K562 (cell line): ENCODE data around the gene TMEM92. TPM values are rescaled to one million over a fixed set of nuclear protein-coding genes. Genes with fewer than 3 reads are reported as not detected.

Experiments
- ATAC-seq: fragments of 200-7000 bp; cut with Tn5 transposase; 3 replicates; pipeline ENCODE4 v1.9.1; 2020; ENCODE audit warnings: moderate library complexity
- BruUV-seq: library from RNA; stranded (reverse); fragments of 400-500 nt; replicated peaks from 2 replicates; lab custom pipeline; 2021; lab: Mats Ljungman, UMichigan
- CTCF ChIA-PET: fragments of 300-600 bp; formaldehyde crosslinking; extraction: SDS; loops from one replicate; lab custom pipeline; 2021; ENCODE audit warnings: low intra/inter-chr PET ratio; lab: Yijun Ruan, JAX
- POLR2A ChIA-PET: fragments of 300-600, 350-650 bp; sonication (Branson Sonifier 250); formaldehyde crosslinking; extraction: SDS; loops from one replicate; lab custom pipeline; 2021; ENCODE audit warnings: antibody characterized with exemption, inconsistent platforms; lab: Yijun Ruan, JAX
- DNase-seq, 4 experiments: peaks; one replicate each; pipeline versions ENCODE4 v3.0.0 to v3.0.0-alpha.2; 2011 to 2018; ENCODE audit warnings: low spot score in 3 of 4, mixed read lengths in 3 of 4; ENCODE audit errors: extremely low read depth in 1 of 4
- FAIRE-seq: peaks from 2 replicates; lab custom pipeline; 2011; peaks lifted over from hg19 to GRCh38; lab: Jason Lieb, UNC
- H2AFZ ChIP-seq: 2 replicates; pipeline ENCODE4 v1.6.0; 2011; ENCODE audit warnings: low read depth, low read length, control low read depth, inconsistent platforms
- H3K27ac ChIP-seq: fragments of 200-600 bp; 3 replicates; pipeline ENCODE4 v1.8.0; 2011; ENCODE audit warnings: low read depth, mild to moderate bottlenecking, control low read depth, inconsistent platforms, low read length, moderate library complexity, mixed read lengths; ENCODE audit errors: extremely low read depth
- H3K27me3 ChIP-seq, 2 experiments: fragments of 300-600 bp in 1 of 2; 2 replicates in 1 of 2; 3 replicates in 1 of 2; pipeline versions ENCODE4 v1.6.0 to v1.8.0; 2011; ENCODE audit warnings: inconsistent platforms in 2 of 2, low read length in 2 of 2, mild to moderate bottlenecking in 1 of 2, mixed read lengths in 1 of 2, moderate library complexity in 1 of 2; ENCODE audit not compliant: control insufficient read depth in 2 of 2, insufficient read depth in 2 of 2
- H3K36me3 ChIP-seq: fragments of 300-600 bp; 3 replicates; pipeline ENCODE4 v1.8.0; 2011; ENCODE audit warnings: mild to moderate bottlenecking, low read length, inconsistent platforms; ENCODE audit not compliant: control insufficient read depth, insufficient read depth
- H3K4me1 ChIP-seq, 2 experiments: fragments of 200-600 bp in 1 of 2; replicated peaks in 1 of 2; 2 replicates in 1 of 2; 3 replicates in 1 of 2; pipeline versions ENCODE4 v1.5.1 to v1.8.0; 2011; ENCODE audit warnings: inconsistent platforms in 2 of 2, low read length in 2 of 2, mild to moderate bottlenecking in 1 of 2, mixed read lengths in 1 of 2, moderate library complexity in 1 of 2; ENCODE audit not compliant: control insufficient read depth in 2 of 2, insufficient read depth in 2 of 2
- H3K4me2 ChIP-seq: 2 replicates; pipeline ENCODE4 v1.6.1; 2011; ENCODE audit warnings: low read length, control low read depth, inconsistent platforms, mixed read lengths; ENCODE audit not compliant: insufficient read depth
- H3K4me3 ChIP-seq: fragments of 200-600 bp; sonication (generic), shearing (Covaris generic); 2 replicates; pipeline ENCODE4 v1.5.1; 2016; ENCODE audit warnings: control low read depth, inconsistent platforms
- H3K79me2 ChIP-seq: fragments of 200-600 bp; 3 replicates; pipeline ENCODE4 v1.8.0; 2011; ENCODE audit warnings: low read length, inconsistent platforms; ENCODE audit not compliant: control insufficient read depth, insufficient read depth
- H3K9ac ChIP-seq, 2 experiments: 2 replicates each; pipeline versions ENCODE4 v1.6.0 to v1.6.1; 2011; ENCODE audit warnings: low read depth in 2 of 2, low read length in 2 of 2, control low read depth in 1 of 2, inconsistent platforms in 1 of 2, mild to moderate bottlenecking in 1 of 2, mixed read lengths in 1 of 2; ENCODE audit not compliant: insufficient read depth in 1 of 2
- H3K9me1 ChIP-seq: one replicate; pipeline ENCODE4 v1.6.0; 2011; ENCODE audit warnings: inconsistent platforms, mild to moderate bottlenecking, low read length, moderate library complexity; ENCODE audit not compliant: control insufficient read depth, insufficient read depth
- H3K9me3 ChIP-seq: replicated peaks from 2 replicates; pipeline ENCODE4 v1.5.1; 2011; ENCODE audit warnings: low read depth, low read length, inconsistent platforms; ENCODE audit not compliant: control insufficient read depth, insufficient read depth
- H4K20me1 ChIP-seq: replicated peaks from 2 replicates; pipeline ENCODE4 v1.6.1; 2011; ENCODE audit warnings: low read length, inconsistent platforms, mixed read lengths; ENCODE audit not compliant: control insufficient read depth, insufficient read depth
- BRD4 ChIP-seq: fragments of 200-600 bp; sonication (generic); IDR thresholded peaks from 2 replicates; pipeline ENCODE4 v1.6.1; 2017; ENCODE audit warnings: inconsistent platforms
- GTF2A2 ChIP-seq: IDR thresholded peaks from 2 replicates; pipeline ENCODE4 v1.6.1; 2016; ENCODE audit warnings: mild to moderate bottlenecking, missing genetic modification characterization, missing compliant biosample characterization
- HNRNPUL1 ChIP-seq: fragments of 200-400 bp; formaldehyde crosslinking; IDR thresholded peaks from 2 replicates; pipeline ENCODE4 v1.6.1; 2017; ENCODE audit warnings: low read length
- LARP7 ChIP-seq: fragments of 450-650 bp; IDR thresholded peaks from 2 replicates; pipeline ENCODE4 v1.6.1; 2016
- MAZ ChIP-seq, 2 experiments: fragments of 450-650 bp in 1 of 2; sonication (generic) in 1 of 2; formaldehyde crosslinking; IDR thresholded peaks in 1 of 2; conservative IDR thresholded peaks in 1 of 2; 2 replicates each; pipeline versions ENCODE4 v1.4.0 to v1.5.0; 2020; ENCODE audit warnings: mild to moderate bottlenecking in 1 of 2, missing genetic modification reagents in 1 of 2
- NFIC ChIP-seq: fragments of 450-650 bp; IDR thresholded peaks from 2 replicates; pipeline ENCODE4 v1.6.1; 2017; ENCODE audit warnings: mild to moderate bottlenecking, inconsistent platforms
- RBBP5 ChIP-seq: fragments of 200-600 bp; sonication (generic); IDR thresholded peaks from 2 replicates; pipeline ENCODE4 v1.6.1; 2012; ENCODE audit warnings: borderline replicate concordance, mild to moderate bottlenecking, low read length, control low read depth, inconsistent platforms; ENCODE audit not compliant: insufficient read depth, poor library complexity, severe bottlenecking
- WHSC1 ChIP-seq: IDR thresholded peaks from one replicate; pipeline ENCODE4 v1.6.1; 2012; ENCODE audit warnings: low read length, control low read depth, inconsistent platforms
- ZC3H8 ChIP-seq: fragments of 450-650 bp; IDR thresholded peaks from 2 replicates; pipeline ENCODE4 v1.6.1; 2017
- ZNF146 ChIP-seq: IDR thresholded peaks from one replicate; pipeline ENCODE4 v1.6.1; 2018; ENCODE audit warnings: missing compliant biosample characterization; ENCODE audit not compliant: unreplicated experiment
- WGBS: fragments of 100-300 bp; shearing (Covaris generic); methylation state at CpG from one replicate; pipeline ENCODE4 v1.1.6; 2016; ENCODE audit warnings: low coverage, mixed read lengths; ENCODE audit not compliant: insufficient coverage; ENCODE audit errors: missing lambda C conversion rate; 5-methylcytosine and 5-hydroxymethylcytosine counted together
- in situ Hi-C: fragments of 300-500 bp; cut with MboI; formaldehyde crosslinking; loops from 4 replicates; pipeline ENCODE4 v1.15.0; 2018; ENCODE audit warnings: inconsistent platforms, mixed read lengths
- intact Hi-C: fragments of 100-400 bp; cut with micrococcal nuclease; formaldehyde crosslinking; loops from 2 replicates; pipeline ENCODE4 v1.14.2; 2022
- polyA plus RNA-seq, 8 experiments: library from polyadenylated mRNA; depleted of rRNA in 4 of 8; stranded (reverse) in 5 of 8; unstranded in 3 of 8; fragments of >200 nt; fragmentation: Nextera tagmentation in 2 of 8; fragmentation: Illumina TruSeq in 1 of 8; extraction: Ambion mirVana in 2 of 8; extraction: Trizol in 1 of 8; gene quantifications; 2 replicates each; pipeline versions ENCODE4 v1.2.1 to v1.2.3, GENCODE V29; 2011 to 2014; ENCODE audit warnings: inconsistent platforms in 1 of 8, missing spikeins in 1 of 8
- total RNA-seq, 7 experiments: library from RNA; depleted of rRNA in 6 of 7; stranded (reverse); fragments of >200 nt in 6 of 7; fragmentation: Illumina TruSeq in 2 of 7; extraction: Trizol in 2 of 7; gene quantifications; 2 replicates each; pipeline versions ENCODE4 v1.2.1 to v1.2.3, GENCODE V29; 2011 to 2021; ENCODE audit warnings: low replicate concordance in 1 of 7
- TF ChIP-seq, protein P1 (sequence below), 2 experiments: IDR thresholded peaks; 2 replicates each; pipeline ENCODE4 v1.6.1; 2011; ENCODE audit warnings: borderline replicate concordance in 1 of 2, control low read depth in 1 of 2, low read depth in 1 of 2, low read length in 1 of 2, mild to moderate bottlenecking in 1 of 2, mixed read lengths in 1 of 2, moderate library complexity in 1 of 2; ENCODE audit not compliant: insufficient read depth in 1 of 2, insufficient read length in 1 of 2, poor library complexity in 1 of 2, severe bottlenecking in 1 of 2; ENCODE audit errors: extremely low read depth in 1 of 2

TMEM92 gene
- total and polyA plus RNA-seq, 9 of the 15 experiments (the other 6 are each of a cell fraction or from before 2014, with no cell fraction given), result 0.14 to 2.1 (median 0.40) TPM

DNA sequence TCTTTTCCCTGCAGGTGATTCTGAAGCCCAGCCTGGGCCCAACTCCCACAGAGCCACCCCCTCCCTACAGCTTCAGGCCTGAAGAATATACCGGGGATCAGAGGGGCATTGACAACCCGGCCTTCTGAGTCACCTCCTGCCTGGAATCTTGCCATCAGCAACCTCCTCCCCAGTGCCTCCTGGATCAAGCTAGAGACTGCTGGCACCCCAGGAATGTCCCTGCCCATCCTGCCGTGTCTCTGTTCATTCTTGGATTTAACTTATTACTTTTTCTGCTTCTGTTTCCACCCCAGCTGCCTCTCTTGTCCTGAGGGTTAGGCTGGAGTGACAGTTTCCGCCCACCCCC lies 4.9 kb downstream of the TMEM92 start:
- Histone ChIP-seq H3K27ac (no peak overlapping the region), H3K9ac (no peak overlapping the region), H3K9me3 (no peaks in the 10 kb centered on the region), H3K27me3 (peaks cover 2 to 36% of the 10 kb centered on the region in 2 experiments; a peak in 3 of 5 replicates), H3K36me3 (no peaks in the 10 kb centered on the region), H2AFZ (no peak overlapping the region), H4K20me1 (no peaks in the 10 kb centered on the region), H3K4me2 (no peak overlapping the region), H3K9me1 (no peaks in the 10 kb centered on the region), H3K4me3 (no peak overlapping the region), H3K4me1 (peaks cover 0 to 8% of the 10 kb centered on the region in 2 experiments; a peak in 3 of 5 replicates), H3K79me2 (no peaks in the 10 kb centered on the region)
- no peak for DNase-seq
- BruUV-seq, result no TSS peak
- ChIA-PET CTCF (no interaction called here), POLR2A (interaction anchor here (0.8 to 1.2 kb wide), 2 partner anchors 27 to 32 kb away, joined by 3 read pairs; no protein-coding TSS in a partner anchor)
- no peak for ATAC-seq
- TF ChIP-seq, protein P1, sequence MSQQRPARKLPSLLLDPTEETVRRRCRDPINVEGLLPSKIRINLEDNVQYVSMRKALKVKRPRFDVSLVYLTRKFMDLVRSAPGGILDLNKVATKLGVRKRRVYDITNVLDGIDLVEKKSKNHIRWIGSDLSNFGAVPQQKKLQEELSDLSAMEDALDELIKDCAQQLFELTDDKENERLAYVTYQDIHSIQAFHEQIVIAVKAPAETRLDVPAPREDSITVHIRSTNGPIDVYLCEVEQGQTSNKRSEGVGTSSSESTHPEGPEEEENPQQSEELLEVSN (IDR thresholded peaks at IDR 0.05; ENCODE audit: borderline replicate concordance in 1 of 2, extremely low read depth in 1 of 2, insufficient read depth in 1 of 2, insufficient read length in 1 of 2, low read depth in 1 of 2, low read length in 1 of 2, poor library complexity in 1 of 2, severe bottlenecking in 1 of 2), result no peak
- peak; percentile 8; the same call in 1 of the 2 replicates for TF ChIP-seq NFIC
- in situ Hi-C loops, result no loop called here
- FAIRE-seq, result no peak
- intact Hi-C loops, result no loop called here
- WGBS, result 12% methylated on average over 3 of the region's 4 CpGs

DNA sequence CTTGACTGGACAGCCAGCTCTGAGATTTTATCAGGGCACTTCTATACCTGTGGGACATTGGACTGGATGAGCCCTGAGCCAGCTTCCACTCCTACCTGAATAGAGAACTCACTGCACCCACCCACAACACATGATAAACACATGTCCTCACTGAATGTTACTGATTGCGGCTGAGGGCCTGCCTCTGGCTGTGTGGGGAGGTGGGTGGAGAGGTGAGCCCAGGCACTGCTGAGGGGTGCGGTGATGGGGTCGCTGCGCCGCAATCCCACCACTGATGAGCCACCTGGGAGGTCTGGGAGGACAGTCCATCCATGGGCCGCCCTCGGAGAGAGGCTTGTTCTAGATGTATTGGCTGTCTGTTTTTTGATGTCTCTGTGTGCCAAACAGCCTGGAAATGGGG lies 5.4 kb downstream of the TMEM92 start:
- Histone ChIP-seq H3K36me3 (no peaks in the 10 kb centered on the region), H3K9me3 (no peaks in the 10 kb centered on the region), H3K4me2 (no peak overlapping the region), H3K79me2 (no peaks in the 10 kb centered on the region), H3K4me3 (no peak overlapping the region), H3K4me1 (peaks cover 0 to 4% of the 10 kb centered on the region in 2 experiments; a peak in 2 of 5 replicates), H3K9me1 (no peaks in the 10 kb centered on the region), H4K20me1 (no peaks in the 10 kb centered on the region), H3K27ac (no peak overlapping the region), H2AFZ (no peak overlapping the region), H3K27me3 (peaks cover 3 to 40% of the 10 kb centered on the region in 2 experiments; a peak in 3 of 5 replicates), H3K9ac (peak overlapping the region in 1 of 2 experiments; percentile 68; a peak in 1 of 4 replicates)
- FAIRE-seq (no peak), DNase-seq (no peak)
- in situ Hi-C loops, result no loop called here
- intact Hi-C loops, result no loop called here
- ChIA-PET CTCF (interaction anchor here (0.6 kb wide), 1 partner anchor 87 kb away, joined by 3 read pairs; no protein-coding TSS in a partner anchor), POLR2A (interaction anchor here (0.8 to 1.2 kb wide), 2 partner anchors 27 to 31 kb away, joined by 3 read pairs; no protein-coding TSS in a partner anchor)
- BruUV-seq, result no TSS peak
- WGBS, result 43% methylated on average over 5 of the region's 7 CpGs
- TF ChIP-seq RBBP5 (no peak), BRD4 (no peak), MAZ (CRISPR knock-in tag; conservative IDR thresholded peaks at IDR 0.05 in 1 of 2, IDR thresholded peaks at IDR 0.05 in 1 of 2) (no peak), WHSC1 (no peak), ZNF146 (CRISPR knock-in tag) (no peak), HNRNPUL1 (no peak), LARP7 (no peak), GTF2A2 (tag) (no peak), ZC3H8 (no peak)
- TF ChIP-seq, all 486 proteins: peak for 0
- no peak for ATAC-seq
